ENCODE data around the gene RANBP9.

Gene RANBP9

DNA sequence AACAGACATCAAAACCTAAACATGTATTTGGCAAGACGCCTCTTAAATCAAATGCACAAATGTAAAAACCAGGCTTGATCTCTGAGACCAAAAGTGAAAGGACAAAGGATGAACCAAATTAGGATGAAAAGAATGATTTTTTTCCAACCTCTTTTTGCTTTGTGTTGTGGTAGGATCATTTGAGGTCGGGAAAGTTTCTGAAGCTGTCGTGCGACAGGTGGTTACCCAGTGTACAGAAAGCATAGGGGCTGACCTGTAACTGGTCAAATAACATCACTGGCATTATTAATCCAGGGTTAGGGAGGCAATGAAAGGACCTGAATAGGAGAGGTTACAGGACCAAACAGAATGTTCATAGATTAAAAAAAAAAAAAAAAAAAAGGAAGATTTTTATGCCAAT lies 114.6 kb downstream of the RANBP9 start:
- DNase-seq (ENCODE audit: low read depth), result no peak

DNA sequence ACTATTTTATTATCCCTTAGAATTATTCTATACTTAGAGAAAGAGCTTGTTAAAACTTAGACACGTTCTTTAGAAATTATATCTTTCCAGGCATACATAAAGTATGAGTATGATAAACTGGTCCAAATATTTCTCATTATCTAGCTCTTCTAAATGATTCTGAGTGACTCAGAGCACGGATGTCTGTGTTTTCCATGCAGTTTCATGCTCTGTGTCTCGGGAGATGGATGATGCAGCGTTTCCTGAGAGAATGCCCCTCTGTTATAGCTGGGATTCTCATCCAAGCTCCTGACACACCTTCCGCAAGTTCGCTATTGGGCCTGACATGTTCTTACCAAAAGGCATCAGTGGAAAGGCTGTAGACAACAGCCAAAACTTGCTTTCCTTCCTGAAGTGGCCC lies 117.9 kb downstream of the RANBP9 start:
- no peak for DNase-seq (ENCODE audit: low read depth)

- DNase-seq (ENCODE audit: low read depth), result no peak
Observed at GRCh38 chr6:13593103-13593502, 118.5 kb downstream of the RANBP9 start.

GRCh38 chr6:13591205-13591921 lies 120.3 kb downstream of the RANBP9 start:
- no peak for DNase-seq (ENCODE audit: low read depth)

DNA sequence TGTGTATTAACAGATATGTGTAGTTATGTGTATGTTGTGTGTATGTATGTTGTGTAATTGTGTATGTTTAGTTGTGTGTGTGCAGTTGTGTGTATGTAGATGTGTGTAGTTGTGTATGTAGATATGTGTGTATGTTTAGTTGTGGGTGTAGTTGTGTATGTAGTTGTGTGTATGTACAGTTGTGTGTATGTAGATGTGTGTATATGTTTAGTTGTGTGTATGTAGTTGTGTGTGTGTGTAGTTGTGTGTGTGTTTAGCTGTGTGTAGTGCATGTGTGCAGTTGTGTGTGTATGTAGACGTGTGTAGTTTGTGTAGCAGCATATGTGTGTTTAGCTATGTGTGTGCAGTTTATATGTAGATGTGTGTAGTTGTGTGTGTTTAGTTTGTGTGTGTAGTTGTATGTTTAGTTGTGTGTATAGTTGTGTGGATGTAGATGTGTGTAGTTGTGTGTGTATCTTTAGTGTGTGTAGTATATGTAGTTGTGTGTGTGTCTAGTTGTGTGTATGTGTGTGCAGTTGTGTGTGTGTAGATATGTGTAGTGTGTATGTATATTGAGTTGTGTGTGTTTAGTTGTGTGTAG lies 121.0 kb downstream of the RANBP9 start:
- DNase-seq (ENCODE audit: low read depth), result no peak

- no peak for DNase-seq (ENCODE audit: low read depth)
Observed at GRCh38 chr6:13589801-13590200, 121.8 kb downstream of the RANBP9 start.

DNA sequence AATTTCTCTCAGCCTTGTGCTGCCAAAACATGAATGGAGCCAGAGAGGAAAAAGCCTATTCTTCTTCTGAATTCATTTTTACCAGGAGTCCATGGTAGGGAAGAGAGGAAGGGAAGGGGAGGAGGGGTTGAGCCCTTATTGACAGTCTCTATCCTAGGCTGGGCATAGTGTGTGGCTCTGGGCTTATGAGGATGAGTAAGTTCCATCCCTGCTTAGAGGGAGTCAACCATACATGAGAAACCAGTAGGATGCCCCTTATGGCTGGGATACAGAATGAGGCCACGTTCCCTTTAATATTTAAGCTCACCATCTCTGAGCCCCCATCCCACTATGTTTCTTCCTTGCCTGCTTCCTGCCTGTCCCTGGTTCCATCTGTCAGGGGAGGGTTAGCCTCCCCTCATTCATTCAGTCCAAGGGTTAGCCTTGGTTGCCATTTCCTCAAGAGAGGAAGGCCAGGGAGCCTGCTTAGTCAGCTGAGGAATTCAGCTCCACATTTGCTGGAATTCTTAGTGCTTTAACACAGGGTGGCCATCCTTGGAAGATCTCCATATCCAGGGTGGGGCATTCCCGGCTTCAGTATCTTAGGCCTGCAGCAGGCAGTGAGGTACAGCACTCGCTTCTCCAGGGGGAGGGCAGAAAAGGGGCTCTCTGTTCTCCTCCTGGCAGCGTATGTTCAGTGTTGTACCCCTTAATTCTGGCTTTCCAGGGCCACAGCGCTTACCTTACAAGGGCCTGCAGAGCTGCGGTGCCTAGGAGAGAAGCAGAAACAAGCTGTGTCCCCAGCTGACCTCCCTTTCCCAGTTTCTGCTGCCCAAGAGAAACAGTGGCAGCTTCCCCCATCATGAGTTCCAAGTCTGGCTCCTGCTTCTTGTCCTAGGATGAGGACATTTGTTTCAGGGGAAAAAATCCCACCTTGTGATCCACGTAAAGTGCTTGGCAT lies 124.8 kb downstream of the RANBP9 start:
- no peak for DNase-seq (ENCODE audit: low read depth)

DNA sequence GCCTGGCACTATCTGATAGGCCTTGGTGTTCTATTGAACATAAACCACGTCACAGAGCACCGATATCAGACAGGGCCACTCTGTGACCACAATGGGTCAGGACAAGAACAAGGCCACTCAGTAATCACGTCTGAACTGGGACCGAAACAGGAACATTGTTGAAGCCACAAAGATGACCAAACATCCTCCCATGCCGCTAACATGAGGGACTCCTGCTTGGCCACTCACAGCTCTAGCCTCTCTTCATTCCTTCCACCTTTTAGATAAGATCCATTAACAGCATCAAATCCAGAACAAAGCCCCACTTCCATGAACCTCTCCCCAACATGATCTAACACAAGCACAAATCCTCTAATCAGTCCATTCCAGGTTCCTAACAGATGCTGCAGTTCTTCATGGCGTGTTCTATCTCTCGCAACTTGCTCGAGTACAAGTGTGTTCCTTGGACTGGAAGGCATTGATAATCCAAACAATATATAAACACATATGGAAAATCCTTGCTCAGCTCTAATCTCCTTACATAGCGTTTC lies 129.9 kb downstream of the RANBP9 start:
- no peak for DNase-seq (ENCODE audit: low read depth)

DNA sequence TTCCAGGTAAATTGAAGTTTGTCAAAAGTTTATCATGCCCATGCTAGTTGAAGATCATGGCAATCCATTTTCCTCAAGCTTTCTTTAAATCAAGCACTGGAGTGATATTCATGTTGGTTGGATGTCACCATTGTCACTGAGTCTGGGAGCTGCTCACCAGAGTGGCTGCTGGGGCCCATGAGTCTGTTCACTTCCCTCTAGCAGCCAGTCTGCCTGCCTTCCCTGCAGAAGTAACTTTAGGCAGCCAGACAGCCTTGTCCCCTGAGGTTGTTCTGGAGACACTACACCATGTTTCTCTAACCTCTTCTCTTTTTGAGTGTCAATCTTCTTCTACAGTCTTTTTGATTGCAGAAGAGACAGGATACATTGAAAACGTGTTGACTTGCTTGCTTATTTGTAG lies 131.7 kb downstream of the RANBP9 start:
- DNase-seq (ENCODE audit: low read depth), result no peak

- DNase-seq (ENCODE audit: low read depth), result no peak
Observed at GRCh38 chr6:13577926-13578325, 133.7 kb downstream of the RANBP9 start.

DNA sequence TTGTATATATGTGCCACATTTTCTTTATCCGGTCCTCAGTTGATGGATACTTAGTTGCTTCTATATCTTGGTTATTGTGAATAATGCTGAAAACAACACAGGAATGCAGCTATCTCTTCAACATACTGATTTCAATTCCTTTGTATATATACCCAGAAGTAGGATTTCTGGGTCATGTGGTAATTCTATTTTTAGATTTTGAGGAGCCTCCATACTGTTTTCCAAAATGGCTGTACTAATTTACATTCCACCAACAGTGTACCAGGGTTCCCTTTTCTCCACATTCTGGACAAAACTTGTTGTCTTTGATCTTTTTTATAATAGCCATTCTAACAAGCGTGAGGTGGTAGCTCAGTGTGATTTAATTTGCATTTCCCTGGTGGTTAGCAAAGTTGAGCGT lies 135.6 kb downstream of the RANBP9 start:
- DNase-seq (ENCODE audit: low read depth), result no peak

- no peak for DNase-seq (ENCODE audit: low read depth)
Observed at GRCh38 chr6:13575377-13575775, 136.3 kb downstream of the RANBP9 start.

GRCh38 chr6:13574571-13575376 lies 136.9 kb downstream of the RANBP9 start, which contains the start of gene SIRT5:
Gene SIRT5, plus strand, starts transcription at chr6:13574601. Its CDS starts 9,510 bp downstream, at chr6:13584111.
- DNase-seq (ENCODE audit: low read depth), result peak; percentile 90

DNA sequence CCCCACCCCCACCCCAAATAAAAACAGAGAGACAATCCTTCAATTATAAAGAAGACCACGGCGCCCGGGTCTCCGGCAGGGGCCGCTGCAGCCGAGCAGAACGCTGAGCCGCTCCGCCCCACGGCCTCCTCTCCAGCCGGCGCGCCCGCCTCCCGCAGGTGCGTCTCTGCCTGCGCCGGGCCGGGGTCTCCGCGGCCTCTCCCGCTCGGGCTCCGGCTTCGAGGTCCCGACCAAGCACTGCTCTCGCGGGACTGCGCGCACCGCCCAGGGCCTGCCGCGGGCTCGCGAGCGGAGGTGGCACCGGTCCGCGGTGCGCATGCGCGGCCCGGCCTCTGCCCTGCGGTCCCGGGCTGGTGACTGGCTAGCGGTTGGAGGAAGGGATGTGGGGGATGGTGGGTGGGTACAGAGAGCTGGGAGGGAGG lies 137.5 kb downstream of the RANBP9 start:
- peak; percentile 94 for DNase-seq (ENCODE audit: low read depth)

- peak; percentile 74 for DNase-seq (ENCODE audit: low read depth)
Observed at GRCh38 chr6:13573669-13574110, 137.9 kb downstream of the RANBP9 start.

- no peak for DNase-seq (ENCODE audit: low read depth)
Observed at GRCh38 chr6:13572951-13573654, 138.5 kb downstream of the RANBP9 start.

DNA sequence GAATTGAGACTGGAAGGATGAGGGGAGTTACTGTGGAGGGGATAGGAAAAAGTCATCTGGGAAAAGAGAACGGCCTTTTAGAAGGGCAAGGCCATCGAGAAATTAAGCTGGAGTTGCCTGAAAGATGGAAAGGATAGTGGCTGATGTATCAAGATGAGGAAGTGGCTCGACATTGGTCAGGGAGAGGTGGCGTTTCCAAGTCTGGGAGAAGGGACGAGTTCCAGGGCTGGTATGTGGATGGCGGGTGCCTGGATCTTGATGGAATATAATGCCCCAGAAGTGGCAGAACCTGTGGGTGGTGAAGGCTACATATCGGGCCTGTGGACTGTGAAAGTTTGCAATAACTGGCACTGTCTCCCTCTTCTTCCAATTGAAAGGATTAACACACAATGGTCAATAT lies 139.4 kb downstream of the RANBP9 start:
- no peak for DNase-seq (ENCODE audit: low read depth)

Measured in ELR (cell line).